ENCODE data around the gene EDA2R. TPM values are rescaled to one million over a fixed set of nuclear protein-coding genes. Genes with fewer than 3 reads are reported as not detected.

EDA2R gene
- total and polyA plus RNA-seq, 2 of the 4 experiments (the other 2 are of a cell fraction), result 14.7 to 23.8 TPM

DNA sequence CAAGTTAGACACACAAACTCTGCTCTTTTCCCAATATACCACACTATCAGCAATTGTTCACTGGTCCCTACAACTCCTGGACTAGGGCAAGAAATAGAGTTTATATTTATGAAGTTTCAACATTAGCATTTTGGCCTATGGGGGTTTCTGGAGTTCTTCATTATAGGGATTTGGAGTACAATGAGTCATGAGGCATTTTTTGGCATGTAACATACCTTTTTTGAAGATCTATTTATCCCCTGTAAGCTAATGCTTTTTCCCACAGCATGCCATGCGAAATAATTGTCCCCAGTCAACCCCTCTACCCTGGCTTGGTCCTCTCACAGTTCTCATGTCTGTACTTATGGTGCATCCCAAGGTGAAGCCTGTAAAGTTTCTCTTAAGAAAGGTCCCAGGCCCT is 36.7 kb upstream of the EDA2R start:
- dilution Hi-C loops (cut with HindIII; ENCODE audit: low sequenced_read_pairs, unreplicated experiment), result no loop called here

More for the DNA sequence above, 36.7 kb upstream of the EDA2R start:
- H3K4me3 ChIP-seq (ENCODE audit: insufficient read depth, low read depth, low read length), result no peak overlapping the region
- no peaks in the 10 kb centered on the region; the same call in 1 of the 2 replicates for H3K9me1 ChIP-seq (ENCODE audit: insufficient read depth, low read length)
- ATAC-seq (ENCODE audit: low read depth) (no peak), DNase-seq (no peak)
- in situ Hi-C loops (cut with MboI; ENCODE audit: low sequenced_read_pairs), result no loop called here
- no peak overlapping the region for H2BK15ac ChIP-seq (ENCODE audit: low read depth, low read length)
- H2AK9ac ChIP-seq (replicated peaks; ENCODE audit: low read depth, low read length, poor library complexity), result no peak overlapping the region
- no peak overlapping the region for H3K4me2 ChIP-seq (ENCODE audit: low read depth, low read length)
- H3K18ac ChIP-seq (ENCODE audit: low read depth, low read length), result no peak overlapping the region
- H3K23ac ChIP-seq (ENCODE audit: low read depth, low read length), result no peak overlapping the region
- no peak overlapping the region for H3K27ac ChIP-seq (ENCODE audit: insufficient read depth, low read length)
- intact Hi-C loops (cut with micrococcal nuclease), result no loop called here
- no peak overlapping the region for H3K14ac ChIP-seq (replicated peaks; ENCODE audit: low read depth, low read length)
- H2BK5ac ChIP-seq (ENCODE audit: low read depth, low read length, poor library complexity, severe bottlenecking), result no peak overlapping the region
- POLR2A ChIA-PET (ENCODE audit: unreplicated experiment), result no interaction called here
- BruUV-seq (replicated peaks), result no TSS peak
- no peak overlapping the region for H2BK20ac ChIP-seq (ENCODE audit: low read depth, low read length)
- H2BK120ac ChIP-seq (ENCODE audit: low read depth, low read length), result no peak overlapping the region
- H2AFZ ChIP-seq (replicated peaks; ENCODE audit: low read length, poor library complexity), result no peak overlapping the region
- H4K20me1 ChIP-seq (ENCODE audit: insufficient read depth, low read length), result no peaks in the 10 kb centered on the region
- H3K9ac ChIP-seq (ENCODE audit: low read depth, low read length), result no peak overlapping the region
- H3K36me3 ChIP-seq (ENCODE audit: control insufficient read depth, insufficient read depth, low read length), result no peaks in the 10 kb centered on the region
- no peak overlapping the region for H4K91ac ChIP-seq (ENCODE audit: insufficient read depth, low read depth, low read length)
- TF ChIP-seq RFX5 (IDR thresholded peaks at IDR 0.05; ENCODE audit: low read depth, low read length) (no peak), NFE2L2 (IDR thresholded peaks at IDR 0.05; ENCODE audit: low read depth, low read length) (no peak), BHLHE40 (IDR thresholded peaks at IDR 0.05; ENCODE audit: low read depth, low read length) (no peak), MAFK (IDR thresholded peaks at IDR 0.05; ENCODE audit: low read depth, low read length) (no peak), SMC3 (IDR thresholded peaks at IDR 0.05; ENCODE audit: low read depth, low read length) (no peak), RAD21 (IDR thresholded peaks at IDR 0.05; ENCODE audit: low read length) (no peak), CHD1 (IDR thresholded peaks at IDR 0.05; ENCODE audit: low read depth, low read length) (no peak), CEBPB (IDR thresholded peaks at IDR 0.05; ENCODE audit: low read depth, low read length) (no peak), MAZ (IDR thresholded peaks at IDR 0.05; ENCODE audit: borderline replicate concordance, low read depth, low read length) (no peak), RCOR1 (IDR thresholded peaks at IDR 0.05; ENCODE audit: insufficient replicate concordance, low read length) (no peak), POLR2A (IDR thresholded peaks at IDR 0.05; ENCODE audit: low read depth, low read length) (no peak), FOS (IDR thresholded peaks at IDR 0.05; ENCODE audit: low read depth, low read length) (no peak), MXI1 (IDR thresholded peaks at IDR 0.05; ENCODE audit: borderline replicate concordance, low read depth, low read length) (no peak)
- TF ChIP-seq, protein P1, sequence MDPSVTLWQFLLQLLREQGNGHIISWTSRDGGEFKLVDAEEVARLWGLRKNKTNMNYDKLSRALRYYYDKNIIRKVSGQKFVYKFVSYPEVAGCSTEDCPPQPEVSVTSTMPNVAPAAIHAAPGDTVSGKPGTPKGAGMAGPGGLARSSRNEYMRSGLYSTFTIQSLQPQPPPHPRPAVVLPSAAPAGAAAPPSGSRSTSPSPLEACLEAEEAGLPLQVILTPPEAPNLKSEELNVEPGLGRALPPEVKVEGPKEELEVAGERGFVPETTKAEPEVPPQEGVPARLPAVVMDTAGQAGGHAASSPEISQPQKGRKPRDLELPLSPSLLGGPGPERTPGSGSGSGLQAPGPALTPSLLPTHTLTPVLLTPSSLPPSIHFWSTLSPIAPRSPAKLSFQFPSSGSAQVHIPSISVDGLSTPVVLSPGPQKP (IDR thresholded peaks at IDR 0.05; ENCODE audit: borderline replicate concordance, low read depth, low read length), result no peak
- TF ChIP-seq, protein P2, sequence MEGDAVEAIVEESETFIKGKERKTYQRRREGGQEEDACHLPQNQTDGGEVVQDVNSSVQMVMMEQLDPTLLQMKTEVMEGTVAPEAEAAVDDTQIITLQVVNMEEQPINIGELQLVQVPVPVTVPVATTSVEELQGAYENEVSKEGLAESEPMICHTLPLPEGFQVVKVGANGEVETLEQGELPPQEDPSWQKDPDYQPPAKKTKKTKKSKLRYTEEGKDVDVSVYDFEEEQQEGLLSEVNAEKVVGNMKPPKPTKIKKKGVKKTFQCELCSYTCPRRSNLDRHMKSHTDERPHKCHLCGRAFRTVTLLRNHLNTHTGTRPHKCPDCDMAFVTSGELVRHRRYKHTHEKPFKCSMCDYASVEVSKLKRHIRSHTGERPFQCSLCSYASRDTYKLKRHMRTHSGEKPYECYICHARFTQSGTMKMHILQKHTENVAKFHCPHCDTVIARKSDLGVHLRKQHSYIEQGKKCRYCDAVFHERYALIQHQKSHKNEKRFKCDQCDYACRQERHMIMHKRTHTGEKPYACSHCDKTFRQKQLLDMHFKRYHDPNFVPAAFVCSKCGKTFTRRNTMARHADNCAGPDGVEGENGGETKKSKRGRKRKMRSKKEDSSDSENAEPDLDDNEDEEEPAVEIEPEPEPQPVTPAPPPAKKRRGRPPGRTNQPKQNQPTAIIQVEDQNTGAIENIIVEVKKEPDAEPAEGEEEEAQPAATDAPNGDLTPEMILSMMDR (conservative IDR thresholded peaks at IDR 0.05; ENCODE audit: low read depth, low read length), result no peak
- TF ChIP-seq, protein P3, sequence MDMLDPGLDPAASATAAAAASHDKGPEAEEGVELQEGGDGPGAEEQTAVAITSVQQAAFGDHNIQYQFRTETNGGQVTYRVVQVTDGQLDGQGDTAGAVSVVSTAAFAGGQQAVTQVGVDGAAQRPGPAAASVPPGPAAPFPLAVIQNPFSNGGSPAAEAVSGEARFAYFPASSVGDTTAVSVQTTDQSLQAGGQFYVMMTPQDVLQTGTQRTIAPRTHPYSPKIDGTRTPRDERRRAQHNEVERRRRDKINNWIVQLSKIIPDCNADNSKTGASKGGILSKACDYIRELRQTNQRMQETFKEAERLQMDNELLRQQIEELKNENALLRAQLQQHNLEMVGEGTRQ (IDR thresholded peaks at IDR 0.05; ENCODE audit: low read depth, low read length), result no peak
- H4K8ac ChIP-seq (ENCODE audit: low read depth in 2 of 2, low read length in 2 of 2), result no peak overlapping the region
- H3K9me3 ChIP-seq (ENCODE audit: control insufficient read depth, insufficient read depth, low read length), result no peaks in the 10 kb centered on the region
- H3K27me3 ChIP-seq (ENCODE audit: control insufficient read depth, insufficient read depth, low read length), result no peaks in the 10 kb centered on the region
- no peak overlapping the region for H2AK5ac ChIP-seq (ENCODE audit: low read depth, low read length)
- H4K5ac ChIP-seq (ENCODE audit: low read depth, low read length), result no peak overlapping the region
- no peaks in the 10 kb centered on the region for H3K4me1 ChIP-seq (ENCODE audit: control insufficient read depth, insufficient read depth, low read length)
- H3K56ac ChIP-seq (ENCODE audit: extremely low read depth, insufficient read depth, low read length), result no peak overlapping the region
- CTCF ChIA-PET, result interaction anchor here (1.1 kb wide), 1 partner anchor 53 kb away, joined by 3 read pairs; no protein-coding TSS in a partner anchor
- no peaks in the 10 kb centered on the region for H3K79me1 ChIP-seq (ENCODE audit: low read depth in 1 of 2, low read length in 2 of 2)
- 20% methylated on average over 1 of the region's 1 CpG; no CpG with 5 or more reads in 1 of the 2 experiments for WGBS, 2 experiments (ENCODE audit: extremely low coverage in 2 of 2, insufficient read length in 1 of 2)
- H3K4ac ChIP-seq (ENCODE audit: low read depth, low read length), result no peak overlapping the region
